GM18517 (cell line): Measurements from ENCODE around the gene ZSWIM2.
"Not testable (repeated sequence)": the region's sequence is repeated elsewhere in the genome, so short reads cannot be mapped to it uniquely, and the experiment has no call there.

Source experiments
- ATAC-seq: cut with Tn5 transposase; IDR thresholded peaks from one replicate; pipeline ENCODE4 v1.9.1; 2021; ENCODE audit warnings: mild to moderate bottlenecking, moderate library complexity; ENCODE audit not compliant: unreplicated experiment

The ZSWIM2 gene

DNA sequence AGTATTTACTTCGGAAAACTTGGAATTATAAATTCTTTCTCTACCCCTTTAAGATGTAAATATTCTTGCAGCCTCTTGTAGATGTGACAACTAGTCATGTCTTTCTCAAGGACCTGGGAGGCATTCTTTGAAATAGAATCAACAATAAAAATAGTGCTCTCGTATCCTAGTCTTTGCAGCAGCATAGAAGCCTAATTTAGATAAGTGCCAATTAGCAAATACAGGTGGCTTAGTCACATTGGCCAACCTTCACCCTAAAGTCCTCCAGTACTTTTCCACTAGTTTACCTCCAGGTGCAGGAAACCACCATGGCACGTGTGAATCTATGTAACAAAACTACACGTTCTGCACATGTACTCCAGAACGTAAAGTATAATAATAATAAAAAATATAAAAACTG is 3.5 kb upstream of the ZSWIM2 start:
- no peak for ATAC-seq

DNA sequence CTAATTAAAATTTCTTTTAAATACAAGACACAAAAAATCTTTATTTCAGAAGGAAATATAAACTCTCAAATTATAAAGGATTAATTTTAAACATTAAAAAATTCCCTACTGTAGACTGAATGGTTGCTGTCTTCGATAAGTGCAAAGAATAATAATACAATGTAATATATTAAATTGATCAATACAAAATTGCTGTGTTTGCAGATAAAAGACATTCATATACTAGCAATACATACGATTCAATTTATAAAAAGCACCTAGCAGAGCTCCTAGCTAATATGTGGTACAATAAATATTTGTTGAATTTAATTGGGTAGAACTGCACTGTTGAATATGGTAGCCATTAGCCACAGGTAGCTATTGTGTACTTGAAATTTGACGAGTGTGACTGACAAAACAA is 6.6 kb downstream of the ZSWIM2 start:
- no peak for ATAC-seq

DNA sequence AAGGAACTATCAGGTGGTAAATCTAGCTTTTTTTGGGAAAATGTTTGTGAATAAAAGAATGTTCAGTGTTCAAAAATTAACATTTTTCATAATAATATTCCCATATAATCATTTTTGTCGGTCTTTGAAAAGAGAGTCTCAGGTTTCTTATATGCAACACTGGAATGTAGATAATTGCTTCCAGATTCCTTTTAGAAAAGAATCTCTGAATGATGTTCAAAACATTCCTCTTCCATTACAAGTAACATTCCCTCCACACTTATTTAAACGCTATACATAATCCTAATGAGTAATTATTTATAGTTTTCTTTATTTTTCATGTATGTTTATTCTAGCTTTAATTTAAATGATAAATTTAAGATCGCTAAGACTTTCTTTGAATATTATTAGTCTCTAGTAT is 7.0 kb downstream of the ZSWIM2 start:
- ATAC-seq, result no peak

DNA sequence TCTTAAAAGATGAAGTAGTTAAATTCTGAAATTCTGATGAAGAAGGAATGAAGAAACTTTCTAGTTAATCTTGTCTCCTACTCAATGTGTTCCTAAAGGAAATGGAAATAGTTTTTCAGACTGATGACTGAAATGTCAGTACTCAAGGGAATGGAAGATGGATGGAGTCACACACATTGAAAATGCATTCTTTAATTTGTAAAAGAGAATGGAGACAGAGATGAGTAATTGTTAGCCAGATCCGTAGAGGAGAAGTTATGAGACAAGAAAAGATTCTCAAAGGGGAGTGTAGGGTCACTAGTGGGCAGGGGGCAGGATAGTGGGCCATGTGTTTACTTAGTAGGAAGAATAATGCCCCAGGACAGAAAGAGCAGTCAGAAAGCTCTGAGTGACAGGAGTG is 13.3 kb downstream of the ZSWIM2 start:
- ATAC-seq, result no peak

GRCh38 chr2:186827862-186828492 is 21.0 kb downstream of the ZSWIM2 start:
- no peak for ATAC-seq

DNA sequence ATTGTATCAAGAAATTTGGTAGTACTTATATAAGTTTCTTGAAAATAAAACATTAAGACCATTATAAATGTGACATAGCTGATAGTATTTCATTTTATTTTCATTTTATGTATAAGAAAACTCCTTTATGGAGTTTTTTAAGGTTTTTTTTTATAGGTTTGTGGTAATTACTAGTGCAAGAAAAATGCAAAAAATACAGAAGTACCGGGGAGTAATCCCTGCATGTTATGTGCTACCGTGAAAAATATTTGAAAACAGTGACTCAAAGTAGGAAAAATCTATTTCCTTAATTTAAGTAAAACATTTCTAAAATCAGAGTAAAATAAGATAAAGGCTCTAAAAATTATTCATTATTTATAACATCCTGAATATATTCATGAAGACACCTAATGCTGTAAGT is 21.6 kb downstream of the ZSWIM2 start:
- ATAC-seq, result no peak

DNA sequence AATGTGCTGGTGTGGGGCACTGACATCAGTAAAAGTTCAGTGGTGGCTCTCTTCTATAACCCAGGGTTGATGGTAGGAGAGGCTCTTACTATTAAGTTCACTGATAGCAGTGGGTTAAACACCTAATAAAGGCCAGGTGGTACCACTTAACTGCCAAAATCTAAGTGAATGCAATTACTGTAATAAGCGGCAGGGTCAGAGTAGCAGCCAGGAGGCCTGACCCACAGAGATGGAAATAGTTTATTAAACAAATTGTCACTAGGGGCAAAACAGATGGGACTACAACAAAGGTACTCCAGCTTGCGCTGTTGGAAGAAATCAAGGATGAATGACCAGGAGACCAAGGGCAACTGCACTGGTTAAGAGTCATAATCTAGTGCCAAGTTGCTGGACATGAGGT is 26.6 kb downstream of the ZSWIM2 start:
- ATAC-seq, result no peak

DNA sequence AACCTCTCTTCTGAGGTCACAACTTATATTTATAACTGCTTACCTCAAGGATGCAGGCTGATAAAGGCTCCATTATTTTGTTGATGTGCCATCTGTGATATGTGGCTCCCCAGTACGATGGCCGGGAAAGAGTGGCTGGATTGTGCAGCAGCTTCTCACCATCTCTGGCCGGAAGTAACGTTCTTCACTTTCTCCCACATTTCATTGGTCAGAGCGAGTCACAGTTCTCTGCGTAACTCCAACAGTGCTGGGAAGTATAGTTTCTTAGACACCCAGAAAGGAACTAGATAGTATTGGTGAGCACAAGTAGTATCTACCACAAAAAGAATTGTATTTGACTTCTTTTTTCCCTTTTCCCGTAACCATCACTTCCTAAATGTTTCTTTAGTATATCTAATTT is 28.7 kb downstream of the ZSWIM2 start:
- ATAC-seq, result no peak

DNA sequence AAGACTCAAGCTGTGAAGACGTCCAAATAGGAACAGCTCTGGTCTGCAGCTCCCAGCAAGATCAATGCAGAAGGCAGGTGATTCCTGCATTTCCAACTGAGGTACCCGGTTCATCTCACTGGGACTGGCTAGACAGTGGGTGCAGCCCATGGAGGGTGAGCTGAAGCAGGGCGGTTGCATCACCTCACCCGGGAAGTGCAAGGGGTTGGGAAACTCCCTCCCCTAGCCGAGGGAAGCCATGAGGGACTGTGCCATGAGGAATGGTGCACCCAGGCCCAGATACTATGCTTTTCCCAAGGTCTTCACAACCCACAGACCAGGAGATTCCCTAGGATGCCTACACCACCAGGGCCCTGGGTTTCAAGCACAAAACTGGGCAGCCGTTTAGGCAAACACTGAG is 37.2 kb downstream of the ZSWIM2 start:
- ATAC-seq, result not testable (repeated sequence)

DNA sequence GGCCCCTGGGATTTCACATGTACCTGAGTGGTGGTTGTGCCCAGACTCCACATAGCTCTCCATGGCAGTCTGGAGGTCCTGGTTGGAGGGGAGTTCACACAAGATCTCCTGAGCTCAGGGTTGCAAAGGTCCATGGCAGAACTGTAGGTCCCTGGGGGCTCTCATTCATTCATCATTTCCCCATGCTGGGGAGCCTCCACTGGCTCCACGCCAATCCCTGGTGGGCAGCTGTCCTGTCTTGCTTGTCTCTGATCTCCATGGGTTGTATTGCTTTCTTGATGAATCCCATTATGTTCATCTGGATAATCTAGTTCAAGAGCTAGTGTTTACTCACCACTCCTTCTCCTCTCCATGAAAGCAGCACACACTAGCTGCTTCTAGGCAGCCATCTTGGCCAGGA is 42.4 kb downstream of the ZSWIM2 start:
- no peak for ATAC-seq

- ATAC-seq, result not testable (repeated sequence)
Measured at GRCh38 chr2:186798604-186799003, 50.4 kb downstream of the ZSWIM2 start.

GRCh38 chr2:186784930-186785329 is 64.0 kb downstream of the ZSWIM2 start:
- no peak for ATAC-seq

GRCh38 chr2:186783254-186783653 is 65.7 kb downstream of the ZSWIM2 start:
- ATAC-seq, result no peak

DNA sequence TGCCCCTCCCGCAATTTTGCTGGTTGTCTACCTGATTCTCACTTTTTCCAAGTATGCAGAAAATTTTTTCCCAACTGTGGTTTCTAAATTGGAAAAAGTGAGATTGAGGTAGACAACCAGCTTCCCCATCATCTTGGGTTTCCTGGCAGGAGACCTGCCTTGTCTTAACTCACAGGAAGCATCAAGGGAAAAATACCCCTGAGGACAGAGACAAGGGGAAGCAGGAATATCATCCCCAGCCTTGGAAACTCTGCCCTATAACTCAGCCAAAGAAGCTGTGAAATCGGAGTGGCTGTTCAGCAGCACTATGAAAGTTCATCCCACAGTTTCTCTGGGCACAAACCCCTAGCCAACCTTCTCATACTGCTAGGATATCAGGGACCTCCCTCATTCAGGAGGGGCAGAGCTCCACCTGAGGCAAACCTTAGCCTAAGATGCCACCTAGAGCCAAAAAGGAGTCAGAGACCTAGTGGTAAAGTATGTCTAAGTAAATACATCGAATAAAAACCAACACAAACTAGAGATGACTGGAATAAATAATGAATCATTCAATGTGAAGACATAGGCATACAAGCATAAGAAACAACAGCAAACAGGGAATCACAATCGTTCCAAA is 68.2 kb downstream of the ZSWIM2 start:
- no peak for ATAC-seq
